Stimulated activated CD4-positive, alpha-beta T cell treated with anti-CD3 and anti-CD28 coated beads, Interleukin-1b, Interleukin-23, amount 100 ng/mL, for 1 hour (primary cell): ENCODE data around the gene FBXL16.
A peak's percentile ranks its signal among the peaks of the same experiment; 100 is the strongest.

Experiments used
- DNase-seq, 2 donors: peaks; one replicate each; pipeline ENCODE4 v3.0.0-alpha.2; 2020; ENCODE audit warnings: low read depth in 2 of 2

Gene FBXL16

GRCh38 chr16:734981-735881, 29.6 kb upstream of the FBXL16 start:
- DNase-seq = no peak

GRCh38 chr16:734208-734980, 28.8 kb upstream of the FBXL16 start:
- no peak for DNase-seq

DNA sequence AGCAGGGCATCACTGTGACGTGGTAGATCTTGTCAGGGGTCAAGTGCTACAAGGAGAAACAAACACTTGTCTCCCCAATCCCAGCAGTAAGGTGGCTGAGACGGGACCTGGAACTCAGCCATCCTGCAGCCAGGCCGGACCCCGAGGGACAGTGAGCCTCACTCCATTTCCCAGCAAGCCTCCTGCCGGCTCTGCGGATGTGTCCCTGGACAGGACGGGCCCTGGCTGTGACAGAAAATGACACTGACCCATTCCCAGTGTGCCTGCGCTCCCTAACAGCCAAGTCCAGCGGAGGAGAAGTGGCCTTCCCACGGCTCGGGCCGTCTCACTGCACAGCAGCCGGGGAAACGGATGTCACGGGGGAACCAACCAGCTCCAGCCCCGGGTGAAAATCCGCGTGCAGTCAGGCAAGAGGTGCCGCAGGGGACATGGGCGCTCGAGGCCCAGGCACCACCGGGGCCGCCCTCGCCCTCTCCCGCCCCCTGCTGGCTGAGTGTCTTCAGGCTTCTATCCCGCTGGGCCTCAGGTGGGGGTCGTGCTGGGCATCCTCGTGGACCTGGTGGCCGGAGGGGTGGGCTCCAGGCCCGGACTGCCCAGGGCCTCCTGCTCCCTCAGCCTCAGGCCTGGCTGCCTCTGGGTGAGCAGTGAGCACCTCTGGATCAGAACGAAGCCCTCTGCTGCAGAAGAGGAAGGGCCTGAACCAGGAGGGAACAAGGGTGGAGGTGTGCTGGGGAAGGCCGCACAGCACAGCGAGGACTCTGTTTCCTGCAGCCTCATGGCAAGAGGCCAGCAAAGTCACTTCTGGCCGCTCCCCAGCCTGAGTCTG, 28.0 kb upstream of the FBXL16 start:
- no peak for DNase-seq

DNA sequence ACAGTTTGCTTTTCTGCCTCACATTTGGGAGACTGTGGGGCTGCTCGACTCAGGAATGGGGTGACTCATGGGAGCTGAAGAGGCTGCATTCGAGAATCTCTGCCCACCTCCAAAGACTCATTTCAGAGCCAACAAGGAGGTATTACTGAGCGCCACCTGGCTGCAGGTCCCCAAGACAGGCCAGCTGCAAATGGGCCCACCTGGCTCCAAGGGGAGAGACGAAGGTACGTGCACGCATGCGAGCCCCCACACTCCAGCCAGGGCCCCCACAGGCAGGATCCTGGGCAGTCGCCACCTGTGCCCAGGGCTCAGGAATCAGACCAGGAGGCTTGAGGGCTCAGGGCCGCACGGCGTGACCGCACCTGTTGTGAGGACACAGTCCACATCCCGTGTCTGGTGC, 27.3 kb upstream of the FBXL16 start:
- DNase-seq = no peak

DNA sequence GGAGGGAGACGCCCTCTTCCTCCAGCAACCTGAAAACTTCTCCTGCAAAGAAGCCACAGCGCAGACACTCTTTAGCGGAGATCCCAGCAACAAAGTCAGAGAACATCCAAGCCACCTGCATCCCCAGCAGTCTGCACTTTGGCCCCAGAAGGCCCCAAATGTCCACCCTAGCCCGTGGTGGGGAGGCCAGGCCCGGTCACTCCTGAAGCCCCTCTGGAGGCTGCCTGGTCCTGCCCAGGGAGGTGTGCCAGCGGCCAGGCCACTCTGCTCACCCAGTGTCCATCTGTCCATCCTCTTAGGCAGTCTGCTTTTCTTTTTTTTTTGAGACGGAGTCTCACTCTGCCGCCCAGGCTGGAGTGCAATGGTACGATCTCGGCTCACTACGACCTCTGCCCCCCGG, 26.7 kb upstream of the FBXL16 start:
- DNase-seq = no peak

- DNase-seq = no peak
Measured at GRCh38 chr16:730666-731509, 25.3 kb upstream of the FBXL16 start.

- DNase-seq = no peak
Measured at GRCh38 chr16:729768-730665, 24.4 kb upstream of the FBXL16 start.

- DNase-seq = no peak
Measured at GRCh38 chr16:728890-729744, 23.5 kb upstream of the FBXL16 start.

- DNase-seq = no peak
Measured at GRCh38 chr16:728131-728889, 22.7 kb upstream of the FBXL16 start.

DNA sequence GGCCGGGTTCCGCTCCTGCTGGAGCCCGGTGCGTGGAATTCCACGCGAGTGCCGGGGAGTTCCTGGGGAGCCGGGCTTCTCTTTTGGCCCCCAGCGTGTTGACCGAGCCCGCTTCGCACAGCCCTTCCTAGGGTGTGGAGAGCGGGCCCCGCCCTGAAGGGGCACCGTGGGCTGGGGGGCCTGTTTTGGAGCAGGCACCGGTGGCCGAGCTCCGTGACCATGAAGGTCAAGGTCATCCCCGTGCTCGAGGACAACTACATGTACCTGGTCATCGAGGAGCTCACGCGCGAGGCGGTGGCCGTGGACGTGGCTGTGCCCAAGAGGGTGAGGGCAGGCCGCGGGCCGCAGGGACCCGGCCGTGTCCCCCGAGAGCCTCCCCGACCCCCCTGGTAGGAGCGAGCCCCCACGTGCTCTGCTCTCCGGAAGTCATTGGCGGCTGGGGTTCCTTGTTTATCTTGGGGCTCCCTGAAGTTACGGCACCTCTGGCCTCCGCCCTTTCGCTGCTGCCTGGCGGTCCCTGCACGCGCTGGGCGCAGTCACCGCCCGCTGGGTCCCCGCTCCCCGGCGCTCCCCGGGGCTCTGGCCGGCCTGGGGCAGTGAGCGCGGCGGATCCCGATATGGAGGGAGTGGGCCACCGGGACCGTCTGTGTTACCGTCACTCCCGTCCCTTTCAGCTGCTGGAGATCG, 21.8 kb upstream of the FBXL16 start:
- DNase-seq = no peak

GRCh38 chr16:726438-727290, 21.1 kb upstream of the FBXL16 start, which contains the start of the genes CCDC78 and HAGHL:
TSS of gene CCDC78 (minus strand) at chr16:726443. CDS start at chr16:726367, 76 bp downstream.
TSS of gene HAGHL (plus strand) at chr16:727106. CDS start at chr16:727510, 404 bp downstream.
- DNase-seq = peak in 1 of 2 donors; percentile 18

DNA sequence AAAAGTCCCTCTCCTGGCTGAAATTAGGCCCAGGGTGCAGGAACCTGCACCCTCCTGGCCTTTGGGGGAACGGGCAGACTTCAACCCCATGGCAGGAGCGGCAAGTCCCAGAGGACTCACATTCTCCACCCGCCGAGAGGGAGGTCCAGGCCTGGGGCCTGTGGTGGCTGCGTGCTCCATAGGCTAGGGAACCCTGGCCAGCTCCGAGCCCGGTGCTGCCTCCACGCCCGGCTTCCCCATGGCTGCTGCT, 20.5 kb upstream of the FBXL16 start:
- no peak for DNase-seq

DNA sequence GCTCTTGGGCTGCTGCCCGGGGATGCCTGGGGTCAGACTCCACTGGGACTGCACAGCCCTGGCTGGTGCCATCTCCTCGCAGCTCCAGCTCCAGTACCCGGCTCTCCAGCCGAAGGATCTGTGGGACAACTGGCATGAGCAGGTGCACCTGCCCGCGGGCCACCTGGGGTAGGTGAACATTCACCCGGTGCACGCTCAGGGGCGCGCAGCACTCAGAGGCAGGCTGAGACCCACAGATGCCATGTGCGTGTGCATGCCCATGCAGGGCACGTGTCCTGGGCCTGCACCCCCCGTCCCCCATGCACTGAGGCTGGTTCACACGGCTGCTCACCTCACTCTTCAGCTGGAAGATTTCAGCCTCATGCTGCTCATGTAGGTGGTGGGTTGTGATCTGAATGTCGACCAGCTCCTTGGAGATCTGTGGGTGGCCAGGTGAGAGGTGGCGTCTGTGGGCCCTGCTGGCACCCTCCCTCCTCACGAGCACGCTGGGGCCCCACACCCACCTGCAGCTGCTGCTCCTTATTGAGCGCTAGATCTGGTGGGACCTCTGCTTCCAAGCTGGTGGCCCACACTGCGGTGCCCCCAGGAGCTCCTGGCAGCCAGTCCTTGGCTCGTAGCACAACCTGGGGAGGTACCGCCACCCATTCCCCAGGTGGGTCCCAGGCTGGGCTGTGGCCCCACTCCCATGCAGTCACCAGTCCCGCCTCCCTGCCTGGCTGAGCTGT, 20.0 kb upstream of the FBXL16 start:
- no peak for DNase-seq

GRCh38 chr16:725041-725376, 19.4 kb upstream of the FBXL16 start:
- no peak for DNase-seq

DNA sequence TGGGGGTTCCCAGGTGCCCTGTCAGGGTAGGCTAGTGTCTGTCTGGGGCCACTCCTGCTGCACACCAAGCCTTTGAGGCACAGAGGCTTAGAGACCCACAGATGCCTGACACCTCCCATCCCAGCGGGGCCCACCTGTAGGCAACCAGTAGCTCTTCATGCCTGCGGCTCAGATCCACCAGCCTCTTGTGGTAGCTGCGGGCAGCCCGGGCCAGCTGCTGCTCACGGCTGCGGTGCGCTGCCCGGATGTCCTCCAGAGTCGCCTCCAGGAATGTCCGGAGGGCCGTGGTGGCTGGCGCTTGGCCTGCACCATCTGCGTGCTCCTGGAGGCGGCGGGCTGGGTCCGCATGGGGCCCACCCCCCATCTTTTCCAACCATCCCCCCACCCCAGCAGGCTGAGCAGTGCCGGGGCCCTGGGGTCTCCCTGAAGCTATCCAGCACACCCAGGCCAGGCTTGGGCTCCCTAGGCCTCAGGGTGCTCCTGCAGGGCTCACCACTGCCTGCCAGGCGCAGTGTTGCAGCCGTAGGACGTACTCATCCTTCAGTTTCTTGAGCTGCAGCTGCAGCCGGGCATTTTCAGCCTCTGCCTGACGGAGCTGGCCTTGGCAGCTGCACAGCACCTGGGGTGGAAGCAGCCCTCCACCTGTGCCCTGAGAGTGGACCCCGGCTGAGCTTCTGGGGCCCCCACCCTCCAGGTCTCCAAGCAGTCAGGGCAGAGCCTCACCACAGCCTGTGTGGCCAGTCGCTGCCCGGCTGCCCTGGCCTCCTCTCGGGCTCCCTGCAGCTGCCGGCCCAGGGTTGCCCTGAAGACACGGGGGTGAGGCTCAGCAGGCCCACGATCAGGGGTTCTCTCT, 18.8 kb upstream of the FBXL16 start:
- no peak for DNase-seq
